Right atrium auricular region (tissue), 2 donors: ENCODE results near the gene CSMD2. TPM values are rescaled to one million over a fixed set of nuclear protein-coding genes. Genes with fewer than 3 reads are reported as not detected.

Source experiments
- DNase-seq: peaks from one replicate; pipeline ENCODE4 v3.0.0-alpha.2; 2019; ENCODE audit warnings: low spot score
- H3K27ac ChIP-seq, 2 donors: fragments of 200-600 bp; sonication (generic); 1 replicate in 1 of 2; 2 replicates in 1 of 2; pipeline ENCODE4 v1.5.1; 2016 to 2019
- H3K27me3 ChIP-seq, 2 donors: fragments of 200-600 bp; sonication (generic); one replicate each; pipeline versions ENCODE4 v1.5.1 to v1.6.0; 2017 to 2019
- H3K36me3 ChIP-seq: fragments of 200-600 bp; sonication (generic); one replicate; pipeline ENCODE4 v1.5.1; 2016
- H3K4me1 ChIP-seq, 2 donors: fragments of 200-600 bp; sonication (generic); one replicate each; pipeline versions ENCODE4 v1.5.1 to v1.6.0; 2017 to 2019
- H3K4me3 ChIP-seq, 2 donors: fragments of 200-600 bp; sonication (generic); 1 replicate in 1 of 2; 2 replicates in 1 of 2; pipeline ENCODE4 v1.5.1; 2017 to 2019; ENCODE audit warnings: mild to moderate bottlenecking in 1 of 2, moderate library complexity in 1 of 2
- H3K9me3 ChIP-seq, 2 donors: fragments of 200-600 bp; sonication (generic); one replicate each; pipeline ENCODE4 v1.5.1; 2019
- CTCF ChIP-seq, 2 donors: fragments of 200-600 bp; sonication (generic); IDR thresholded peaks; one replicate each; pipeline ENCODE4 v1.5.1; 2019; ENCODE audit warnings: antibody characterized with exemption in 2 of 2
- total RNA-seq, 2 donors: library from RNA; depleted of rRNA; stranded (reverse); fragments of >200 nt; gene quantifications; one replicate each; pipeline ENCODE4 v1.1.0, GENCODE V29; 2016

CSMD2 gene
- total RNA-seq, 2 donors from 2014 or later, result 0.39 to 0.44 TPM

- TF ChIP-seq CTCF (IDR thresholded peaks at IDR 0.05), result no peak
- Histone ChIP-seq H3K4me1 (no peaks in the 10 kb centered on the region), H3K27ac (no peak overlapping the region)
Observed at GRCh38 chr1:33849211-33849610, 315.8 kb downstream of the CSMD2 start.

GRCh38 chr1:33848205-33848937 lies 316.7 kb downstream of the CSMD2 start:
- no peaks in the 10 kb centered on the region for H3K4me1 ChIP-seq
- H3K36me3 ChIP-seq, result no peaks in the 10 kb centered on the region
- H3K4me3 ChIP-seq, result no peak overlapping the region
- H3K27ac ChIP-seq, result no peak overlapping the region
- H3K9me3 ChIP-seq, result no peaks in the 10 kb centered on the region
- TF ChIP-seq CTCF (IDR thresholded peaks at IDR 0.05), result no peak
- no peaks in the 10 kb centered on the region for H3K27me3 ChIP-seq
- DNase-seq, result no peak

More at GRCh38 chr1:33849211-33849610, 315.8 kb downstream of the CSMD2 start:
- H3K4me3 ChIP-seq, result no peak overlapping the region
- no peak for DNase-seq
- H3K27me3 ChIP-seq, result no peaks in the 10 kb centered on the region
- H3K36me3 ChIP-seq, result no peaks in the 10 kb centered on the region
- no peaks in the 10 kb centered on the region for H3K9me3 ChIP-seq

- no peaks in the 10 kb centered on the region for H3K9me3 ChIP-seq
- no peak for DNase-seq
- H3K27me3 ChIP-seq, result no peaks in the 10 kb centered on the region
- no peak overlapping the region for H3K27ac ChIP-seq
- TF ChIP-seq CTCF (IDR thresholded peaks at IDR 0.05), result no peak
- no peak overlapping the region for H3K4me3 ChIP-seq
- H3K4me1 ChIP-seq, result no peaks in the 10 kb centered on the region
- H3K36me3 ChIP-seq, result no peaks in the 10 kb centered on the region
Observed at GRCh38 chr1:33846861-33847260, 318.2 kb downstream of the CSMD2 start.

GRCh38 chr1:33844166-33844565 lies 320.9 kb downstream of the CSMD2 start:
- no peaks in the 10 kb centered on the region for H3K36me3 ChIP-seq
- no peak overlapping the region for H3K27ac ChIP-seq
- DNase-seq, result no peak
- no peak for TF ChIP-seq CTCF (IDR thresholded peaks at IDR 0.05)
- no peaks in the 10 kb centered on the region for H3K4me1 ChIP-seq
- no peaks in the 10 kb centered on the region for H3K27me3 ChIP-seq
- H3K4me3 ChIP-seq, result no peak overlapping the region
- no peaks in the 10 kb centered on the region for H3K9me3 ChIP-seq

GRCh38 chr1:33842348-33842747 lies 322.7 kb downstream of the CSMD2 start:
- TF ChIP-seq CTCF (IDR thresholded peaks at IDR 0.05), result no peak
- no peak for DNase-seq
- H3K4me3 ChIP-seq, result no peak overlapping the region
- H3K27ac ChIP-seq, result no peak overlapping the region
- no peaks in the 10 kb centered on the region for H3K4me1 ChIP-seq
- H3K27me3 ChIP-seq, result no peaks in the 10 kb centered on the region
- no peaks in the 10 kb centered on the region for H3K36me3 ChIP-seq
- H3K9me3 ChIP-seq, result no peaks in the 10 kb centered on the region

GRCh38 chr1:33841494-33841893 lies 323.5 kb downstream of the CSMD2 start:
- no peaks in the 10 kb centered on the region for H3K9me3 ChIP-seq
- no peak for TF ChIP-seq CTCF (IDR thresholded peaks at IDR 0.05)
- no peaks in the 10 kb centered on the region for H3K36me3 ChIP-seq
- H3K27me3 ChIP-seq, result no peaks in the 10 kb centered on the region
- no peaks in the 10 kb centered on the region for H3K4me1 ChIP-seq
- no peak overlapping the region for H3K27ac ChIP-seq
- no peak overlapping the region for H3K4me3 ChIP-seq
- no peak for DNase-seq
